Measurements from ENCODE around the gene ATG3.
"Not testable (repeated sequence)": the region's sequence is repeated elsewhere in the genome, so short reads cannot be mapped to it uniquely, and the experiment has no call there.

Gene ATG3

GRCh38 chr3:112500621-112501020 is 61.1 kb downstream of the ATG3 start:
- no peak for DNase-seq

- no peak for DNase-seq
These were observed 62.6 kb downstream of the ATG3 start, which contains the start of gene BTLA for GRCh38 chr3:112498914-112499711. Gene BTLA, minus strand, starts transcription at chr3:112499472. Its CDS starts 114 bp downstream, at chr3:112499358.

GRCh38 chr3:112497897-112498548 is 63.7 kb downstream of the ATG3 start:
- DNase-seq, result no peak

- DNase-seq, result no peak
These were observed 65.2 kb downstream of the ATG3 start for GRCh38 chr3:112496366-112497067.

- DNase-seq, result not testable (repeated sequence)
These were observed 67.4 kb downstream of the ATG3 start for GRCh38 chr3:112494448-112494767.

GRCh38 chr3:112492124-112492523 is 69.6 kb downstream of the ATG3 start:
- no peak for DNase-seq

GRCh38 chr3:112491373-112491772 is 70.4 kb downstream of the ATG3 start:
- no peak for DNase-seq

GRCh38 chr3:112489674-112490479 is 71.9 kb downstream of the ATG3 start:
- no peak for DNase-seq

- DNase-seq, result no peak
These were observed 74.8 kb downstream of the ATG3 start for GRCh38 chr3:112486811-112487505.

GRCh38 chr3:112484352-112484751 is 77.4 kb downstream of the ATG3 start:
- DNase-seq, result no peak

GRCh38 chr3:112482675-112483074 is 79.1 kb downstream of the ATG3 start:
- DNase-seq, result no peak

Measured in right kidney (tissue), 1 donor.